GM12873 (cell line): ENCODE data around the gene LSP1.

Source experiments
- CTCF ChIP-seq: IDR thresholded peaks from 2 replicates; pipeline ENCODE4 v1.5.1; 2012; ENCODE audit warnings: low read depth, mild to moderate bottlenecking, moderate library complexity, low read length, control low read depth; ENCODE audit not compliant: insufficient read depth; ENCODE audit errors: missing control alignments

The LSP1 gene

GRCh38 chr11:1826552-1827094, 26.3 kb upstream of the LSP1 start:
- TF ChIP-seq CTCF = peak; percentile 30

GRCh38 chr11:1827095-1827813, 25.6 kb upstream of the LSP1 start:
- no peak for TF ChIP-seq CTCF

GRCh38 chr11:1827931-1828330, 25.0 kb upstream of the LSP1 start:
- no peak for TF ChIP-seq CTCF

GRCh38 chr11:1828542-1828941, 24.3 kb upstream of the LSP1 start:
- TF ChIP-seq CTCF = no peak

GRCh38 chr11:1829039-1829820, 23.7 kb upstream of the LSP1 start:
- TF ChIP-seq CTCF = no peak

- TF ChIP-seq CTCF = no peak
Measured at GRCh38 chr11:1830004-1830321, 22.9 kb upstream of the LSP1 start.

- TF ChIP-seq CTCF = no peak
Measured at GRCh38 chr11:1830322-1831223, 22.3 kb upstream of the LSP1 start.
